Skeletal muscle satellite cell (primary cell): Measurements from ENCODE around the gene DKK2.
"Not testable (repeated sequence)": the region's sequence is repeated elsewhere in the genome, so short reads cannot be mapped to it uniquely, and the experiment has no call there.

Experiments used
- H3K27me3 ChIP-seq: 2 replicates; pipeline ENCODE4 v1.7.0; 2013; ENCODE audit warnings: low read length; ENCODE audit not compliant: control insufficient read depth, insufficient read depth
- H3K36me3 ChIP-seq: 2 replicates; pipeline ENCODE4 v1.7.0; 2013; ENCODE audit warnings: mild to moderate bottlenecking, control low read depth, low read length; ENCODE audit not compliant: insufficient read depth
- H3K4me1 ChIP-seq: 2 replicates; pipeline ENCODE4 v1.7.0; 2013; ENCODE audit warnings: low read length; ENCODE audit not compliant: control insufficient read depth, insufficient read depth
- H3K4me2 ChIP-seq: 2 replicates; pipeline ENCODE4 v1.7.0; 2013; ENCODE audit warnings: mild to moderate bottlenecking, low read length
- H3K4me3 ChIP-seq: 2 replicates; pipeline ENCODE4 v1.7.0; 2013; ENCODE audit warnings: low read length
- H3K9ac ChIP-seq: 2 replicates; pipeline ENCODE4 v1.7.0; 2013; ENCODE audit warnings: mild to moderate bottlenecking, low read depth, low read length, moderate library complexity
- H3K9me3 ChIP-seq: replicated peaks from 2 replicates; pipeline ENCODE4 v1.7.0; 2013; ENCODE audit warnings: mild to moderate bottlenecking, control low read depth, low read length

Gene DKK2

GRCh38 chr4:106978046-106978774 lies 57.9 kb downstream of the DKK2 start:
- Histone ChIP-seq H3K4me2 (no peak overlapping the region), H3K9me3 (no peaks in the 10 kb centered on the region)

GRCh38 chr4:106971636-106972035 lies 64.5 kb downstream of the DKK2 start:
- no peaks in the 10 kb centered on the region for H3K4me1 ChIP-seq
- H3K9me3 ChIP-seq = no peaks in the 10 kb centered on the region
- H3K4me3 ChIP-seq = no peak overlapping the region
- H3K9ac ChIP-seq = no peak overlapping the region
- no peaks in the 10 kb centered on the region for H3K36me3 ChIP-seq
- H3K27me3 ChIP-seq = no peaks in the 10 kb centered on the region
- H3K4me2 ChIP-seq = no peak overlapping the region

More at GRCh38 chr4:106978046-106978774, 57.9 kb downstream of the DKK2 start:
- Histone ChIP-seq H3K27me3 (no peaks in the 10 kb centered on the region), H3K4me3 (no peak overlapping the region), H3K36me3 (no peaks in the 10 kb centered on the region), H3K9ac (no peak overlapping the region), H3K4me1 (no peaks in the 10 kb centered on the region)

GRCh38 chr4:106967892-106968291 lies 68.2 kb downstream of the DKK2 start:
- Histone ChIP-seq H3K9ac (no peak overlapping the region), H3K4me2 (no peak overlapping the region), H3K4me1 (no peaks in the 10 kb centered on the region), H3K9me3 (no peaks in the 10 kb centered on the region), H3K4me3 (no peak overlapping the region), H3K36me3 (no peaks in the 10 kb centered on the region), H3K27me3 (no peaks in the 10 kb centered on the region)

GRCh38 chr4:106953036-106953705 lies 82.9 kb downstream of the DKK2 start:
- H3K4me1 ChIP-seq = no peaks in the 10 kb centered on the region
- no peak overlapping the region for H3K9ac ChIP-seq
- H3K9me3 ChIP-seq = no peaks in the 10 kb centered on the region
- no peak overlapping the region for H3K4me3 ChIP-seq
- no peaks in the 10 kb centered on the region for H3K36me3 ChIP-seq
- H3K4me2 ChIP-seq = no peak overlapping the region
- no peaks in the 10 kb centered on the region for H3K27me3 ChIP-seq

- Histone ChIP-seq H3K9ac (no peak overlapping the region), H3K4me1 (no peaks in the 10 kb centered on the region), H3K9me3 (no peaks in the 10 kb centered on the region), H3K4me2 (no peak overlapping the region), H3K4me3 (no peak overlapping the region), H3K27me3 (no peaks in the 10 kb centered on the region), H3K36me3 (no peaks in the 10 kb centered on the region)
Observed at GRCh38 chr4:106951891-106952290, 84.2 kb downstream of the DKK2 start.

GRCh38 chr4:106941841-106942240 lies 94.3 kb downstream of the DKK2 start:
- H3K4me2 ChIP-seq = no peak overlapping the region
- H3K27me3 ChIP-seq = no peaks in the 10 kb centered on the region
- no peaks in the 10 kb centered on the region for H3K9me3 ChIP-seq
- no peak overlapping the region for H3K4me3 ChIP-seq
- H3K9ac ChIP-seq = no peak overlapping the region
- no peaks in the 10 kb centered on the region for H3K36me3 ChIP-seq
- no peaks in the 10 kb centered on the region for H3K4me1 ChIP-seq

GRCh38 chr4:106930522-106930921 lies 105.6 kb downstream of the DKK2 start:
- no peaks in the 10 kb centered on the region for H3K27me3 ChIP-seq
- H3K4me1 ChIP-seq = no peaks in the 10 kb centered on the region
- no peaks in the 10 kb centered on the region for H3K36me3 ChIP-seq

GRCh38 chr4:106929248-106929647 lies 106.9 kb downstream of the DKK2 start:
- Histone ChIP-seq H3K4me2 (no peak overlapping the region), H3K36me3 (no peaks in the 10 kb centered on the region), H3K27me3 (no peaks in the 10 kb centered on the region), H3K4me3 (no peak overlapping the region), H3K4me1 (no peaks in the 10 kb centered on the region), H3K9ac (no peak overlapping the region), H3K9me3 (no peaks in the 10 kb centered on the region)

More at GRCh38 chr4:106930522-106930921, 105.6 kb downstream of the DKK2 start:
- Histone ChIP-seq H3K9me3 (no peaks in the 10 kb centered on the region), H3K4me2 (no peak overlapping the region), H3K4me3 (no peak overlapping the region), H3K9ac (no peak overlapping the region)

GRCh38 chr4:106914223-106914622 lies 121.9 kb downstream of the DKK2 start:
- H3K9me3 ChIP-seq = no peaks in the 10 kb centered on the region
- H3K4me1 ChIP-seq = no peaks in the 10 kb centered on the region
- H3K4me2 ChIP-seq = no peak overlapping the region
- H3K9ac ChIP-seq = no peak overlapping the region
- H3K27me3 ChIP-seq = no peaks in the 10 kb centered on the region
- H3K36me3 ChIP-seq = no peaks in the 10 kb centered on the region
- no peak overlapping the region for H3K4me3 ChIP-seq

GRCh38 chr4:106909486-106910188 lies 126.5 kb downstream of the DKK2 start:
- no peaks in the 10 kb centered on the region for H3K9me3 ChIP-seq
- no peaks in the 10 kb centered on the region for H3K4me1 ChIP-seq
- no peak overlapping the region for H3K4me3 ChIP-seq
- H3K4me2 ChIP-seq = no peak overlapping the region
- no peak overlapping the region for H3K9ac ChIP-seq
- no peaks in the 10 kb centered on the region for H3K27me3 ChIP-seq
- H3K36me3 ChIP-seq = no peaks in the 10 kb centered on the region

- not testable (repeated sequence) for H3K9me3 ChIP-seq, H3K27me3 ChIP-seq, H3K4me2 ChIP-seq, H3K36me3 ChIP-seq, H3K4me1 ChIP-seq, H3K4me3 ChIP-seq, H3K9ac ChIP-seq
Observed at GRCh38 chr4:106908049-106908448, 128.1 kb downstream of the DKK2 start.
